Mammary epithelial cell (primary cell): ENCODE results near the gene IL17RB.

ENCODE experiments used
- EZH2 ChIP-seq: IDR thresholded peaks from 2 replicates; pipeline ENCODE4 v1.6.1; 2012; ENCODE audit warnings: low read length, inconsistent platforms, borderline replicate concordance
- TF ChIP-seq, protein P1 (sequence below), 2 donors: IDR thresholded peaks in 1 of 2; conservative IDR thresholded peaks in 1 of 2; 2 replicates each; pipeline ENCODE4 v1.5.1; 2011 to 2012; ENCODE audit warnings: inconsistent platforms in 2 of 2, low read length in 2 of 2, mild to moderate bottlenecking in 2 of 2, control low read depth in 1 of 2, low read depth in 1 of 2; ENCODE audit not compliant: insufficient read depth in 1 of 2; ENCODE audit errors: extremely low read depth in 1 of 2

DNA sequence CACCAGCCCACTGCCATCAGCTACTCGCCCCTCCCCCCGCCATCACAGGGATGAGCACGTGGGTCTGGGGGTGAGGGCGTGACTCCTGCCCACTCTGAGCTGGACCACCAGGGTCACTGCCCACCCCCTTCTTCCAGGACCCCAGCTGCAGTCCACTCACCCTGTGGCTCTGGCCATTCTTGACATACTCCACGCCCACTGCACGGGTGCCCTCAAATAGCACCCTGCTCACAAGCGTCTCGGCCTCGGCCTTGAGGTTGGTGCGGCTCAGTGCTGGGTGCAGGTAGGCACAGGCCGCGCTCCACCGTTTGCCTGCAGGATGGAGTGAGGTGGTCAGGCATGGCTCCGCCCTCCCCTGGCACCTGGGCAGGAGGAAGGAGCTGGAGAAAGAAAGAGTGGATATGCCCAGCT, 24.0 kb upstream of the IL17RB start:
- TF ChIP-seq, protein P1, sequence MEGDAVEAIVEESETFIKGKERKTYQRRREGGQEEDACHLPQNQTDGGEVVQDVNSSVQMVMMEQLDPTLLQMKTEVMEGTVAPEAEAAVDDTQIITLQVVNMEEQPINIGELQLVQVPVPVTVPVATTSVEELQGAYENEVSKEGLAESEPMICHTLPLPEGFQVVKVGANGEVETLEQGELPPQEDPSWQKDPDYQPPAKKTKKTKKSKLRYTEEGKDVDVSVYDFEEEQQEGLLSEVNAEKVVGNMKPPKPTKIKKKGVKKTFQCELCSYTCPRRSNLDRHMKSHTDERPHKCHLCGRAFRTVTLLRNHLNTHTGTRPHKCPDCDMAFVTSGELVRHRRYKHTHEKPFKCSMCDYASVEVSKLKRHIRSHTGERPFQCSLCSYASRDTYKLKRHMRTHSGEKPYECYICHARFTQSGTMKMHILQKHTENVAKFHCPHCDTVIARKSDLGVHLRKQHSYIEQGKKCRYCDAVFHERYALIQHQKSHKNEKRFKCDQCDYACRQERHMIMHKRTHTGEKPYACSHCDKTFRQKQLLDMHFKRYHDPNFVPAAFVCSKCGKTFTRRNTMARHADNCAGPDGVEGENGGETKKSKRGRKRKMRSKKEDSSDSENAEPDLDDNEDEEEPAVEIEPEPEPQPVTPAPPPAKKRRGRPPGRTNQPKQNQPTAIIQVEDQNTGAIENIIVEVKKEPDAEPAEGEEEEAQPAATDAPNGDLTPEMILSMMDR (conservative IDR thresholded peaks at IDR 0.05 in 1 of 2, IDR thresholded peaks at IDR 0.05 in 1 of 2; ENCODE audit: extremely low read depth in 1 of 2, insufficient read depth in 1 of 2, low read depth in 1 of 2, low read length in 2 of 2): no peak
- no peak for TF ChIP-seq EZH2
